Measurements from ENCODE around the gene ULK2.

Gene ULK2

DNA sequence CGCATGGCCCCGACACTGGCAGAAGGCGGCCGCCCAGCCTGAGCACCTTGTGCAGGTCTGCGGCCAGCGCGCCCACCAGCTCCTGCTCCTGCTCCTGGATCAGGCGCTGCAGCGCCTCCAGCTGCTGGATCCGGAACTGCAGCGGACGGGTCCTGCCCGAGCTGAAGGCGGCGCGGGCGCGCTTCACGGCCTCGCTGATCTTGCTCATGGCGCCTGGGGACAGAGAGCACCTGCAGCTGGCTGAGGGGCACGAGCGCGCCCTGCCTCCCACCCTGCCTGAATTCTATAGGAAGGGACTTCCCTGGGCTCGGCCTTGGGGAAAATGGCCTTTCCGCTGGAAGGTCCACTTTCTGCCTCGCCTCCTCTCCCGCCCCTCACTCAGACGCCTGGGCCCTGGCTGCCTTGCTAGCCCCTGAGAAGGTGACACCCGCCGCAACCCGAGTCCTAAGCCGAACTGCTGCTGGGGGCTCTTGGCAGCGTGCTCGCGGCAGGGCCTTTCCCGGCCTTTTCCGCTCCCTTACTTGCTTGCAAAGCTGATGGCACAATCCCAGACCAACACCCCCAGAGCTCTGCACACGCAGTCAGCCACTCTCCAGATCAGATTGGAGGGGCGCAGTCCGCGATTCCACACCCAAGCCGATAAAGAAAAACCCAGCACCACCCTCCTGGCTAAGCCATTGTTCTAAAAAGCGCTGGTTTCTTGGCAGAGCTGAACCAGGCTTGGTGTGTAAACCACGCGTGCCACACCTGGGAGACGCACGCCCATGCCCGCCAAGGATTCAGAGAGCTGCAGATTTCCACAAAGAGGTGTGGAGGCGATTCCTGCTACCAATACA lies 122.6 kb downstream of the ULK2 start:
- DNase-seq, result peak; percentile 90

DNA sequence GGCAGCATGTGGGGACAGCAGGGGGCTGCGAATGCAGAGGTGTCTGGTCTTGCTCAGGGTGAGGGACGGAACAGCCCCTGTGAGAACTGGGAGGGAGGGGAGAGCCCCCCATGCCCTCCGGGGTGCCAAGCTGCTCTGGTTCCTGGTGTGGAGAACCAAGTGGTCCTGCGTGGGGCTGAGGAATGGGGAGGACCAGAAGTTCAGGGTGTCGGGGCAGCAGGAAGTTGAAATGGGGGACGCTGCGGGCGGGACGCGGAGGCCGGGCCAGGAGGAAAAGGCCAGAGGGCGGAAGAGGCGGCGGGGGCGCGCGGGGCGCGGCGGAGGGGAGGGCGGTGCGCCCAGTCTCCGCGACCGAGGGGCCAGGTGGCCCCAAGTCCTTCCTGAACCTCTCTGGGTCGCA lies 123.2 kb downstream of the ULK2 start:
- no peak for DNase-seq

DNA sequence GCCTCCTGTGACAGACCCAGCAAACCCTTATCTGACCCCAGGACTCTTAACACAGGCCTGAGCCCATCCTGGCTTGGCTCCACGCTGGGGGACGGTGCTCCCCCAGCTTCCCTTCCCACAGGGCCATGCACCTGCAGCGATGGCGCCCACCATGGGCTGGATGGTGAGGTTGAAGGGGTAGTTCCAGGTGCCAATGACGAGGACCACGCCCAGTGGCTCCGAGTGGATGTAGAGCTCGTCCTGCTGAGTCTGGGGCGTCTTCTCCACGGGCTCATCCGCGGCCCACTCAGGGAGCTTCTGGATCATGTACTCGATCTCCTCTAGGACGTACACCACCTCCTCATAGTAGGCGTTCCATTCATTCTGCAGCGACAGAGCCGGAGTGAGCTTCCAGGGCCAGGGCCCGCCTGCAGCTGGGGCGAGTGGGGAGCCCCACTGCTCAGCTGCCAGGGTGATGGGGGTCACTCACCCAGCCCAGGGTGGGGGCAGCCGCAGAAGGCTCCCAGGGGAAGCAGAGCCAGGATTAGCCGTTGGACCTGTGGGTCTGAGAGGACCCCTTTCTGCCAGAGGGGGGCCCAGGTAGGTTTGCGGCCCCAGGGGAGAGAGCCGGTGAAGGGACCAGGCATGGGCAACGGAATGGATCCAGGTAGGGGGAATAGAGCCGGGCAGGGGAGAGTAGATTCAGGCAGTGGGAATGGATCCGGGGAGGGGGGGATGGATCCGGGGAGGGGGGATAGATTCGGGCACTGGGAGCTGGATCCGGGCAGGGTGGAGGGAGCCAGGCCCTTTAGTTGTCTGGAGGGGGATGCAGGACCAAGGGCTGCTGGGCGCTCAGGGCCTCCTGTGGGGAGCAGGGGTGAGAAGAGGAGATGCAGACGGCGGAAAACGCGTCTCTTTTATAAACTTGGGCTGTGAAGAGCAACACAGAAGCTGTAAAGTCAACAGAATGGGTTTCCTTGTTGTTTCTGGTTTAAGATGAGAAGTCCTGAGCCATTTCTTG lies 124.3 kb downstream of the ULK2 start:
- no peak for DNase-seq

DNA sequence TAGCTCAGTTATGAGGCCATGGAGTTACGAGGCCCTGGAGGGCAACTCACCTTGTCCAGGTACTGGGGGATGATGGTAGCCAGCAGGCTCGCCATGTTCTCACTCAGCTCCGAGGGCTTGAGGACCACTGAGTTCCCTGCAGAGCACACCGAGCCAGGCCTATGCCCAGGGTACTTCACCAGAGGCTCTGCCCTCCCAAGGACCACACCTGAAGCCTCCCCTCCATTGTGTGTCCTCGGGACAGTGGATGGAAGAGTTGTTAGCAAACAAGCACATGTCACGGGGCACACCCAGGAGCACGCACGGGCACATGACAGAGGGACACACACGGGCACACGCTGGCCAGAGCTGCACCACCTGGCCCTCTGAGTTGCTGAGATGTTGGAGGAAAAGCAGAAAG lies 125.2 kb downstream of the ULK2 start:
- DNase-seq, result no peak

DNA sequence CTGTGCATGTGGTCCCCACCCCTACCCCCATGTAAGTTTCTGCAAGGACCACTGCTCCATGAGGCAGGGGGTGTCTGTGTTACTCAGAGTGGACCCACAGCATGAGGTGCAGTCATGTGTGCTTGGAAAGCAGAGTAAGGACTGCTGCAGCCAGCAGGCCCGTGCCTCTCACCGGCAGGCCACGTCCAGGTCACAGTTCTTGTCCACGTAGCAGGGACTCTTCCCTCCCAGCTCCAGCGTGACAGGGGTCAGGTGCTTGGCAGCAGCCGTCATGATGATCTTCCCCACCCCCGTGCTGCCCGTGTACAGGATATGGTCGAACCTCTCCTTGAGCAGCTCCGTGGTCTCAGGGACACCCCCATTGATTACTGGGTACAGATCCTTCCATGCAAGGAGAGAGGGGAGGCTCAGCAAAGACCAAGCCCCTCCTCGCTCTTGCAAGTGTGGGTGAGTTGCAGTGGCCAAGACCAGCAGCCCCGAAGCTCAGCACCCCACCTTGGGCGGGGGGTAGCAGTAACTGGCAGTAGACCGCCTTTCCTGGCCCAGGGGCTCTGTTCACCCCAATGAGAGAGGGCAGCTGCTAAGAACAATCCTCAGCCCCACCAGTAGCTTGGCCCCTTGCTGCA lies 125.8 kb downstream of the ULK2 start:
- DNase-seq, result no peak

DNA sequence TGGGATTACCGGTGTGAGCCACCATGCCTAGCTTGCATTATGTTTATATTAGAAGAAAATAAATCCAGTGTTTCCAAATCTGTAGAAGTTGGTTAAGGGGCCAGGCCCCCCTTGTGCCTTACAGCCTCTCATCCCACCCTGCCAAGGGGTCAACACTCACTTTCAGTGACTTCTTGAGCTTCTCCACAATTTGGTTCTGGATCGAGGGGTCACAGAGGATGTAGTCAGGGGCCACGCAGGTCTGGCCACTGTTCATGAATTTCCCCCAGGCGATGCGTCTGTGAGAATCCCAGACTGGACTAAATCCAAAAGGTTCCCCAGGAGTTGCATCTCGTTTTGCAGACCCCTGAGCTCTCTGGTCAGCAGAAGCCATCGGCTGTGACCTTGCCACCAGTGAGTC lies 126.8 kb downstream of the ULK2 start:
- no peak for DNase-seq

DNA sequence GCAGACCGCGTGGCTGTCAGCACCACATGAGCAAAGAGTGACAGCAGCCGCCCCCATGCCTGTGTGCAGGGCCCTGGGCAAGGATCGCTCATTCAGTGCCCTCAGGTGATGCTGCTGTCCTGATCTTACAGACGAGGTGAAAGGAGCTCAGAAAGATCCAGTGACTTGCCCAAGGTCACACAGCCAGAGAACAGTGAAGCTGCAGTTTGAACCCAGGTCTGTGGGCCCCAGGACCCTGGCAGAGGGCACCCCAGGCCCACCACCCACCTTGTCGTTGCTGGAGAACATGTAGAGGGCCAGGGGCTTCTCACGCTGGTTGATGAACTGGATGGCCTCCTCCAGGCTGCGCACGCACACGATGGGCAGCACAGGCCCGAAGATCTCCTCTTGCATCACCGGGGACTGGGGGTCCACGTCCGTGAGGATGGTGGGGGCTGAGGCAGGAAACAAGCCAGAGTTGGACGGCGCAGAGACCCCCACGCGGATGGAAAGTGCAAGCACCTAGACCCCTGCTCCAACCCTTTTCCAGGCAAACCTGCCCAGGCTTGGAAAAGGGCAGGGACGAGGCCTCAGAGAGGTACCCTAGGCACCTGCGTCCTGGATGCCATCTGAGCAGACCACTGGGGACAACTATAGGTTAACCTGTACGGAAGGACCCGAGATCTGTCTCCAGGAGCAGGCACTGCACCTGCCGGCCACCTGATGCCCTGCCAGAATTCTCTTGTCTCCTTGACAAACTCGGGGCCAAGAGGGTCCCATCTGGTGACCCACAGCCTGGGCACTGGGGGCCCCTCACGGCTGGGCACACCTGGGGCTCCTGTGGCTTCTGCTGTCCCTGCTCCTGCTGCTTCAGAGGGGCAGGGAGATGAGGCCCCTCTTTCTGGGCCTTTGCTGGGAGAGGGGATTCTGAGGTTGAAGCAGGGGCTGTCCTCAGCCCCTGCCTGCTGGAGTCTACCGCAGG lies 128.2 kb downstream of the ULK2 start:
- no peak for DNase-seq

DNA sequence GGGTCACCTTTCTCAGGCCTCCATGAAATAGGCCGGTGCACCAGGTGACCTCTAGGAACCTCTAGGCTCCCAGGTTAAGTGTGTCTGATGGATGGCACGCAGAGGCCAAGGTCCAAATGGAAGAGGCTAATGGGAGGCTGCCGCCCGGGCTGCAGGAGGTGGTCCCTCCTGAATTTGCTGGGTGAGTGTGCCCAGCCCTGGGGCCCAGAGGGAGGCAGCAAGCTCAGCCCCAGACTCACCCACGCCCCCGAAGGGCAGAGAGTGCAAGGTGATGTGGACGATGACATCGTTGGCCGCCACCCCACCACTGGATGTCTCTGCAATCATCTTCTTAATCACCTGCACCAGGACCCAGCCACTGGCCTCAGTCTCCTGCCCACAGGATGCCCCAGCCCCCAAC lies 129.0 kb downstream of the ULK2 start:
- DNase-seq, result no peak

DNA sequence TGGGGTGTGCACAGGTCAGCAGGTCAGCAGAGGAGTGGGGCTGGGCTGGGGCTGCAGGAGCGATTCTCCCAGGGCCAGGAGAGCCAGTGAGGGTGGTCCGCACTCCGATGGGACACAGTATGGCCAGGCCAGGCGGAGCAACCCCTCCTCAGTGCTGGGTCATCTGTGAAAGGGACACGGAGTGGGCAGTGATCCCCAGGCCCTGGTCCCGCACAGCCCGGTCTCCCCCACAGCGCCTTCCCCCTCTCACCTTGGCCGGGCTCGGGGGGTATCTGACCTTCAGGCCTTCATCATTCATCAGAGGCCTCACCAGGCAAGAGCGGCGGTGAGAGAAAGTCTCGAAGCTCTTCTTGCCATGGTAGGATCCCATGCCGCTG lies 129.7 kb downstream of the ULK2 start:
- DNase-seq, result no peak

DNA sequence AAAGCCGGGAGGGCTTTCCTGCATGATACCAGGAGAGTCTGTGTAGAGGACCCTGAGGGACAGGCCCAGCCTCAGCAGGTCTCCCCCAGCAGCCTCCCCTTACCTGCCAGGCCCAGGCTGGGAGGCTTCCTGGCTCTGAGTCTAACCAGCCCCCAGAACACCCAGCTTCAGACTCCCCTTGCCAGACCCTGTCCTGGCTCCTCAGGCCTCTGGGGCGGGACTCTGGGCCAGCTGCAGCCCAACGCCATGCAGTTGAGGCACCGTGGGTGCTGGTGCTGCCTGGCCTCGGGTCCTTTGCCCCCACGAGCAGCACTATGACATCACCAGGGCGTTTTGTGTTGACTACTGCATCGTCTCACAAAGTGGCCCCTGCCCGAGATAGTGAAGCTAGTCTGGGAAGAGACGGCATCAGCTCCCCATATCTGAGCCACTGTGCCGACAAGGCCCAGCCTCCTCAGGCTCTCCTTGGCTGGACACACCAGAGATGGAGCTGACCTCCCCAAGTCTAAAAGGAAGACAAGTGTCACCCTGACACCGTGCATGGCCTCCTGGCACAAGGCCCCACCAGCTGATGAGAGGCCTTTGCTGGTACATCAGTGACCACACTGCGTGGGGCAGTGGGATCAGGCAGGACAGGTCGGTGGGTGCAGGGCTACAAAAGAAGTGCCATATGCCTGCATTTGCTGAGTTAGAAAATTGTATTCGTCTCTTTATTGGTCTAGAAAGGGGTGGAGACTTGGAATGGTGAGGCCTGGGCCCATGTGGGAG lies 130.2 kb downstream of the ULK2 start:
- no peak for DNase-seq

DNA sequence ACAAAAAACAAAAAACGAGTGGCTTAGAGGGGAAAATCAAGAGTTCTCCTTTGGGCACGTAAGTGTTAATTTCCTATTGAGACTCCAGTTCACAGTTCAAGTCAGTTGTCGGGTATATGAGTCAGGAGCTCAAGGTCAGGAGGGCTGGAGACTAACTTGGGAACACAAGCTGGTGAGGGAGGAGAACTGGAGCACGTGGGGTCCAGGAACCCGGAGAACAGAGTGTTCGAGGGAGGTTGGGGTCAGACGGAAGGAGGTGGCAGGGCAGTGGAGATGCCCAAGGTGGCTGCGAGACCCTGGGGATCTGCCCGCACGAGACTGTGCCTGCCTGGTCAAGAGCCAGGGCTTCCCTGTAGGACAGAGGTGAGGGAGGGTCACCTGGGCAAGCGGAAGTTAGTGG lies 131.7 kb downstream of the ULK2 start:
- DNase-seq, result no peak

DNA sequence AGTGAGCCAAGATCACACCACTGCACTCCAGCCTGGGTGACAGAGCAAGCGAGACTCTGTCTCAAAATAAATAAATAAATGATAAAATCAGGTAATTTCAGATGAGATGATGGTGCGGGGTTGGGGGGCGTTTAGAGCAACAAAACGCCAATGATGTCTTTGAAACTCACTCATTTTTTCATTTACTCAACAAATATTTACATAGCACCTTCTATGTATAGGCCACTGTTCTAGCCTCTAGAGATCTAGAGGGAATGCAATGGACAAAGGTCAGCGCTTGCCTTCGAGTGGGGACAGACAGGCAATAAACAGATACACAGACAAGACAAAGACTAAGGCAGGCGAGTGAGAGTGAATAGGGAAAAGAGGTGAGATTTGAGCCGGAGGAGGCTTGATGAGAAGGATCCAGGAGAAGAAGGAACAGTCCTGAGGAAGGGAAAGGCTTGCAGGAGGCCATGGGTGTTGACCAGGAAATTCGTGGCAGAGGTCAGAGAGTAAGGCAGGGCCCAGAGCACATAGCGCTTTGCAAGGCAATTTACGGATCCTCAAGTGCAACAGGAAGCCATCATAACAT lies 133.7 kb downstream of the ULK2 start:
- no peak for DNase-seq

DNA sequence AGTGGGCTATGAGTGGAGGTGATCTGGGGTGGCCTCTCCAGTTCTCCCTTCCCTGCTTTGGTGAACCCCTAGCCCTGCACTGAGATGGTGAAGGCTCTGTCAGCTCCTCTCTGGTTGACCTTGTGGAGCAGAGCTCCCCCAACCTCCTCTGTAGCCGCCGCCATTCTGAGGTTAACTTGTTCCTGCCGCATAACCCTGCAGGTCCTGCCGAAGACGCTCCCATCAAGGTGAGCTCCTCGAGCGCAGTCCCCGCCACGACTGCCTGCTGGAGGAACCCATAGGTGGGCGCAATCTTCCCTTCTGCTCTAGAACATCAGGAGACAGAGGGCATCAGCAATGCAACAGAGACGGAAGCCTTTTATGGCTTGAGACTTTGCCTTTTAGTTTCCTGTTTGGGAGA lies 136.1 kb downstream of the ULK2 start:
- DNase-seq, result no peak

DNA sequence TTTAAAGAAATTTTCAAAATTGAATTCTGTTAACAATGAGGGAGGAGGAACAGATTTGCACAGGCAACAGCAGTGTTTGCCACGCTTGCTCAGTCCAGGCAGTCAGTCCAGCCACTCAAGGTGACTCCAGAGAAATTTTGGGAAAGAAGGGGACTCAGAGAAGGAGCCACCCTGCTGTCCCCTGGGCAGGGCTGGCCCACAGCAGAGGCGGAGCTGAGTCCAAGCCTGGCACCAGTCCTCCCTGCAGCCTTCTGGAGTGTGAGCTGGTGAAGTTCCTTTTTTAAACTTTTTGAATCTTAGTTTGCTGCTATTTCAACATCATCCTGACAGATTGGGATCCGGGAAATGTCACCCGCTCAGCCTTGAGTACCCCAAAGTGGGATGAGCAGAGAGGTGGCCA lies 136.9 kb downstream of the ULK2 start:
- DNase-seq, result no peak

DNA sequence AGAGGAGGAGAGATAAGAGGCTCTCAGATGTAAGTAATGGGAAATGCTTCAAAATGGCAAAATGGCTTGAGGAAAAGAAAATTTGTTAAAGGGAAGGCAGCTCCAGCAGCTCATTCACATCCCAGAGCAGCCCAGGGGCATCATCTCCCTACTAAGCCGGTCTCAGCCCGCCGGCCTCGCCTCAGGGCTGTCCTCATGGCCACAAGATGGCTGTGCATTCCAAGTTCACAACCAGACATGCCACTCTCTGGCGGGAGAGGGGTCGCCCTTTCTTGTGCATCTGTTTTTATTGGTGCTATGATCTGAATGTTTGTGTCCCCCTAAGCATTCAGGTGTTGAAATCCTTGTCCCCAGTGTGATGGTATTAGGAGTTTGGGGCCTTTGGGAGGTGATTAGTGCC lies 137.8 kb downstream of the ULK2 start:
- DNase-seq, result no peak

DNA sequence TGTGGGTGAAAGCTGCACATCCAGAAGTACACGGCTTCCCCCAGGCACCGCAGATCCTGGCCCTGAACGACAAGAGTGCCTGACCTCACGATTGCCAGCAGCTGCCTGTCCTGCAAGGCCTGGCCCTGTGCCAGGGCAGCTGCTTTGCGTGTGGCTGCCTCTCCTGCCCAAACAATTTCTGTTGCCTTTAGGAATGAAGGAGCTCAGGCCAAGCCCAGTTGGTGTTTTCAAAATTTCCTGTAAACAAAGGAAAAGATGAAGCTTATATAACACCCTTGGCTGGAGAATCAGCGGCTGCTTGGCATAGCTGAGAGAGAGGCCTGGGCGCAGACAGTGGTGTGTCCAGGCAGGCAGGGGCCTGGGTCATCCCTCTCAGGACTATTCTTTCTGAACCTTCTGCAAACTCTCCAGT lies 139.6 kb downstream of the ULK2 start:
- peak; percentile 83 for DNase-seq

DNA sequence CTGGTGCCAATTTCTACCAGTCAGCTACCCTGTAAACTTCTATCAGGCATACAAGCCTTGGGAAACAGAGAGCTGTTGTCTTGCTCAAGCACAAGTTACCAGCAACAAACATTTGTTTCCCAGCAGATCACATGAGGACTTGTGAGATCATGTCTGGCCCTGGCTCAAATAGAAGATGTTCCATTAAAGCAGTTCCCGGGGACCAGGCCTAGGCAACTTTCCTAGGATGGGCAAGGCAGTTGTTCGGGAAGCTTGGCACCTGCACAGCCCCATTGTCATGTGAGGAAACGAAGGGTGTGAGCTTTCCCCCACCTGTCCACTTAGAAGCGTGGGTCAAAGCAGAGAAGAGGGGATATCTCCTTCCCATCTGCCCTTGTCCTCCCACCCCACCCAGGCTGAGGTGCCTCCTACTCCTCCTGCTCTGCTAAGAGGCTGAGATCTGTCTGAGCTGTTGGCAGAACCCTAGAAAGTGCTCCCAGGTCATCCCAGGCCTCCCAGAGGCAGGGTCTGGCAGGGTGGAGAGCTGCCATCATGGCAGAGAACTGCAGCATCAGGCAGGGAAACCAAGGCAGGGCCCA lies 140.1 kb downstream of the ULK2 start:
- DNase-seq, result peak; percentile 74

DNA sequence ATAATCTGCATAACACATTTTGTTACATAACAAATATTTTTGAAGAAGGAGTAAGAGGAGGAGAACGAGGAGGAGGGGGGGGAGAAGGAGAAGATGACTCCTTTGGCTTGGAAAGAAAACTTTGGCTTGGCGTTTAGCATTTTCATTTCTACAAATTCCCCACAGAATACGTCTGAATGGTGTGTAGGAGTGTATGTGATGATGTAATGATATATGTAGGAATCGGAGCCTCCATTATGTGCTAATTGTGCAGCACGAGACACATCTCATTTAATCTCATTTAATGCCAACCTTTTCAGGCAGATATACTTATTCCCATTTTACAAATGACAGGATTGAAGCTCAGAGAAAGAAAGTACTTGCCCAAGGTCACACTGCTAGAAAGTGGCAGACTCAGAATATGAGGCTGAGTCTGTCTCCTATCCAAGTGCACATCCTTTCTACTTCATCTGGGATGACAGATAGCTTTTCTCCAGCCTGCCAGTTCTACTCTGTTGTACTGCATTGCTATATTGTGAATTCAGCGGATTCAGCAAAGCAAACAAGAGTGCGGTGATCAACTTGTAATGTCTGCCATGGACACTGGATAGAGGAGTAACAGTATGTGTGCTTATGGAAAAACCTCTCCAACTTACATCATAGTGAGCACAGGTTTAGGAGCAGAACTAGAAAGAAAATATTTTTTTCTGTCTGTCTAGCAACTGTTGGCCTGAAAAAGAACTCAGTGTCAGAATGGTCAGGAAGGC lies 140.9 kb downstream of the ULK2 start:
- DNase-seq, result no peak

DNA sequence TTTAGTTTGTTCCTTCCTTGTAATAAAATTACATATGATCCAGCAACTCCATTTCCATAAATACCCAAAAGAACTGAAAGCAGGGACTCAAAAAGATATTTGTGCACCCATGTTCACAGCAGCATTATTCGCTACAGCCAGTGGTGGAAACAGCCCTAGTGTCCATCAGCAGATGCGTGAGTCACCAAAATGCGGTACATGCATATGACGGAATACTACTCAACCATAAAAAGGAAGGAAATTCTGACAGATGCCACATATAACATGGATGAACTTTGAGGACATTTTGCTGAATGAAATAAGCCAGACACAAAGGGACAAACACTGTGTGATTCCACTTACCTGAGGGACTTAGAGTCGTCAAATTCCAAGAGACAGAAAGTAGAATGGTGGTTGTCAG lies 142.2 kb downstream of the ULK2 start:
- no peak for DNase-seq
